Body of pancreas (tissue), 4 donors: ENCODE measurements around the gene LSM10.

ENCODE experiments used
- CTCF ChIP-seq, 7 experiments: fragments of 450-650 bp in 4 of 7; fragments of 200-600 bp in 3 of 7; sonication (generic) in 3 of 7; IDR thresholded peaks; one replicate each; pipeline ENCODE4 v1.5.1; 2016 to 2019; ENCODE audit warnings: antibody characterized with exemption in 7 of 7
- POLR2A ChIP-seq, 3 donors: fragments of 450-650 bp; IDR thresholded peaks; one replicate each; pipeline ENCODE4 v1.6.1; 2016; ENCODE audit warnings: antibody characterized with exemption in 3 of 3, mild to moderate bottlenecking in 2 of 3

GRCh38 chr1:36421649-36422048, 23.9 kb upstream of the LSM10 start:
- no peak for TF ChIP-seq CTCF (IDR thresholded peaks at IDR 0.05)
- no peak for TF ChIP-seq POLR2A (IDR thresholded peaks at IDR 0.05)
